ENCODE measurements around the gene RABGAP1L.
"Not testable (repeated sequence)": the region's sequence is repeated elsewhere in the genome, so short reads cannot be mapped to it uniquely, and the experiment has no call there.

The RABGAP1L gene

GRCh38 chr1:174682419-174683008 is 523.2 kb downstream of the RABGAP1L start:
- DNase-seq, result no peak

DNA sequence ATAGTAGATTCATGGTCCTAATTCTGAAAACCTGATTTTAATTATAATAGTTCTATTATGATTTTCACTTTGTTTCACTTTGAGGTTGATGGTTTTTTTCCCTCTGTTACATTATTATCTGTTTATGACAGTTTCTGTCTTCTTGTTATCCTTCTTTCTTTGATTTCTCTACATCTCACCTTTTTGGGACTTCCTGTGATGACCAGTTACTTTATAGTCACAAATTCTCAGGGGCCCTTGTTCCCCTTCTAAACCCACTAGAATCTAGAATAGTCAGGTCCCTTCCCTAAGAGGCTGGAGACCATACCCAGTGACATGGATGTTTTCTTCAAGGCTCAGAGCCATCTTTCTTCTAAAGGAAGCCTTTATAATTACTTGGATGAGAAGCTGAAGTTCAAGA is 526.9 kb downstream of the RABGAP1L start:
- no peak for DNase-seq

DNA sequence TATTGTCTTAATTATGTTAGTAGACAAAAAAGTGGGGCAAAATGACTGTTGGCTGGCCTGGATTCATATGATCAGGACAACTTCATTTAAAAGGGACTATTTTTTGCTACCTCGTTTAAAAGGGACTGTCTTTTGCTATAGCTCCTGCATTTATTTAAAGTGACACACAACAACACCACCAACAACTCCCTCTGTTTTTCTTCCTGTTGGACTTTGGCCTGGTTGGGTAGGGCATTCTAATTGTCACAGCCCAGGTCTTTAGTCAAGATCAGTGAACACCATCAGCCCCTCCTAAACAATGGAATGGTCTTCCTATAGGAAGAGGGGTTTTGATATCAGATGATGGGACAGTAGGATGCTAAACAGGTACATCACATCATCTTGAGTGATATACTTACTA is 530.2 kb downstream of the RABGAP1L start:
- DNase-seq, result no peak

DNA sequence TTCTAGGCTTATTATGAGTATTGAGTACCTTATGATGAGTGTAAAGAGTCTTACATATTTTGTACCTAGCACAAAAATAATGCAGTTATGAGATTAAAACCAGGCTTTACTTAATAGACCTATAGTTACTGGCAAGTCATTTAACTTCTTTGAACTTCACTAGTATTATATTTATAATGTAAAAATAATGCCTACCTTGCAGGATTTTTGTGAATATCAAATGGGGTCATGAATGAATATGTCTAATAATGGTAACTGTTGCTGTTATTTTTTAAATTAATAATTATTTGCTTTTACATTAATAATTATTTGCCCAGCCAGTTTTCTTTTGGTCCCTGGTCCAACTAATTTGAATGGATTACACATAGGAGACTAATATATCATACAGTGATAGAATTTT is 530.9 kb downstream of the RABGAP1L start:
- DNase-seq, result no peak

GRCh38 chr1:174692313-174692712 is 533.0 kb downstream of the RABGAP1L start:
- DNase-seq, result no peak

GRCh38 chr1:174693085-174693484 is 533.8 kb downstream of the RABGAP1L start:
- DNase-seq, result no peak

DNA sequence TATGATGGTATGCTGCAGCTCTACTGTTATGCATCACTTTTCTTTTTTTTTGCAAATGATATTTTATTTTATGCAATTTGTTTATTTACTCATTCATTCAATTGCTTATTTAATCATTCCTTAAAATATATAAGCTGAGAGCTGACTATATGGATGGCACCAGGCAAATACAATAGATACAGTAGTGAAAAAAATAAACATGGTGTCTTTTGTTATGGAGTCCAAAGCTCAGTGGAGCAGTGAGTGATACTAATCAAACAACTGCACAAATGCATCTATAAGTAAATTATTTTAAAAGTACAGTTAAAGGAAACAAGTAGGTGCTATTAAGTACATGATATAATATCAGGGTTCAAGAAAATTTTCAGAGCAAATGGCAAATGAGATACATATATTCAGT is 534.2 kb downstream of the RABGAP1L start:
- not testable (repeated sequence) for DNase-seq

DNA sequence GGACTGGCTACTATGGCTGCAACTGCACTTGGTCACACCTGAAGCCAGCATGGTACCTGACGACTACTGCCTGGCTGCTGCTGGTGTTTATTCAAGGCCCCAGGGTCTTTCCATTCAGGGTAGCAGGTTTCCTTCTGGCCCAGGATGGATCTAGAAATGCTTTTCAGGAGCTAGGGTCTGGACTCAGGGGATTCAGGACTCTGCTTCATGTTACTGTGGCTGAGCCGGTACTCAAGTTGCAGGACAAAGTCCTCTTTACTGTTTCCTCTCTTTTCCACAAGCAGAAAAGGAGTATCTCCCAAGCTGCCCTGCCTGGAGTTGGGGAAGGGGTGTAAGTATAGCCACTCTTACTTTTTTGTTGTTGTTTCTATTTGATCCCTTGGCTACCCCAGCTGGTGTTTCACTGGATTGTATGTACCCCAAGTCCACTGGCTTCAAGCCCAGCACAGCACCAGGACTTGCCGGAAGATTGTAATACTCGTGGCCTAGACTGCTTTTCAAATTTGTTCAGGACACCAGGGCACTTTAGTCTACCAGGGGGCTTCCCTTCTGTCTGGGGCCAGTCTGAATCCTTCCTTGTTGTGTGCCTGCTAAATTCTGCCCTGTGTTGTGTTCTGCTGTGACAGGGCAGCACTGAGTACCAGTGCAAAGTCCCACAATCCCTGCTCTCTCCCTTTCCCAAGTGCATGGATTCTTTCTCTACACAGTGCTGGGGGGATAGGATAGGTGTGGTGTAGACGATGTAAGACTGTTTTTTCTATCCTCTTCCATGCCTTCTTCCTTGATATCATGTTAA is 536.9 kb downstream of the RABGAP1L start:
- no peak for DNase-seq

- no peak for DNase-seq
These were observed 541.0 kb downstream of the RABGAP1L start for GRCh38 chr1:174700314-174700713.

GRCh38 chr1:174700775-174701174 is 541.5 kb downstream of the RABGAP1L start:
- DNase-seq, result no peak

GRCh38 chr1:174701565-174701964 is 542.2 kb downstream of the RABGAP1L start:
- no peak for DNase-seq

- no peak for DNase-seq
These were observed 542.7 kb downstream of the RABGAP1L start for GRCh38 chr1:174702011-174702410.

GRCh38 chr1:174703309-174703708 is 544.0 kb downstream of the RABGAP1L start:
- DNase-seq, result no peak

DNA sequence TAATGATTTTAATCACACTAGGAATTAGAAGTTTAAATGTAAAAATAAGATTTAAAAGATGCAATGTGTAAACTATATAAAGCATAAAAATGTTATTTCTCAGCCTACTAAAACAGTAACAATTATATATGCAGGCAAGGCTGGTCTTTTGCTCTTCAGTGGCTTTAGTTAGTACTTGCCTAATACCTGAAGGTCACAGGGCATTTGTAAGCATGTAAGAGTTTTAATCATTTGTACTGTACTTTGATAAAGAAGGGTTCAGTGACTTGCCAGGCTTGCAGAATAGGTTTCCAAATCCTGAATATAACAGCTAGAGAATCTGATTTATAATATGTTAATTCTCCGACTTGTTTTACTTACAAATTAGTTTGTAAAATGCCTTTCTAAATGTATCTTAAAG is 545.0 kb downstream of the RABGAP1L start:
- no peak for DNase-seq

- DNase-seq, result no peak
These were observed 551.8 kb downstream of the RABGAP1L start for GRCh38 chr1:174710868-174711845.

GRCh38 chr1:174711848-174712247 is 552.5 kb downstream of the RABGAP1L start:
- not testable (repeated sequence) for DNase-seq

DNA sequence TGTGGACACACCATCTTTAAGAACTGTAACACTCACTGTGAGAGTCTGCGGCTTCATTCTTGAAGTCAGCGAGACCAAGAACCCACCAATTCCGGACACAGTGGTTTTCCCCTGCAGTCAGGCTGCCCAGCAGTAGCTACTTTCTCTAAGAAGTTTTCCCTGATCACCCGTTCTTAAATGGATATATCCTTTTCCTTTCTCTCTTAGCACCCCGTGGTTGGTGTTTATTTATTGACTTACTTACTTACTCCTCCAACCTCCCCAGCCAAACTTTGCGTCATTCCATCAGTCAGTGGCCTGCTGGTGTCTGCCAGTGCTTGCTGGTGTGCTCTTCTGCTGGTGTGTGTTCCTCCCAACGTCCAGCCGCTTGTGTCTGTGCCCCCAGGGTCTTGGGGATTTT is 553.2 kb downstream of the RABGAP1L start:
- DNase-seq, result no peak

DNA sequence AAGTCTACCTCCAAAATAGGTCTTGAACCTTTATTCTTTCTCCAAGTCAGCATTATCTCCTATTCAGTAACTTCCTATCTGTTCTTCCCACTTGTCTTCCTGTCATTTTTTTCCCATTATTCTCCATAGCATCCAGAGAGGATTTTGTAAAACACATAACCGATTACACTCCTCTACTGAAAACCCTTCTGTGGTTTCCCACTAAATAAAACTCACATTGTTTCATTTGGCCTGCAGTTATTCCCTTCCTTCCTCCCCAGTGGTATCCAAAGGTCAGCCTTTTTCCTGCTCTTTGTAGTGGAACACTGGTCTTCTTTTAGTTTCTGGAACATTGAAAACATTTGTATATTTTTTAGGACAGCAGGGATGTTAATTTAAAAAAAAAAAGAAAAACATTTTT is 554.5 kb downstream of the RABGAP1L start:
- no peak for DNase-seq

- DNase-seq, result no peak
These were observed 559.9 kb downstream of the RABGAP1L start for GRCh38 chr1:174719194-174719593.

GRCh38 chr1:174720618-174721017 is 561.3 kb downstream of the RABGAP1L start:
- no peak for DNase-seq

DNA sequence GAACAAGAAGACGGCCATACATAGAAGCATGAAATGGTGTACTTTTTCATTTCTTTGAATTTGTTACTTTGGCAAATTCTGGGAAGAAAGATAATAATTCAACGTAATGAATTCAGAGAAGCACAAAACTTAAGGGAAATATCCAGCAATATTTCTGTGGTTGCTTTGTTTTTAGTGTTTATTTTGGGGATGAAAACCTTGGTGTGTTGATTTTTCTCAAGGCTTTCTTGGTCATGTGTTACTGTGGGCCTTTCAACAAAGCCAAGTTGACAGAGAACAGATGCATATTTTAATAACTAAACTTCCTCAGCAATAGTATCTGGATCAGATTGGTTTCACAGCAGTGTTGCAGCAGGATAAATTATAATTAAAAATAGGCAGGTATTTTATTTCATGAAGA is 561.9 kb downstream of the RABGAP1L start:
- no peak for DNase-seq

DNA sequence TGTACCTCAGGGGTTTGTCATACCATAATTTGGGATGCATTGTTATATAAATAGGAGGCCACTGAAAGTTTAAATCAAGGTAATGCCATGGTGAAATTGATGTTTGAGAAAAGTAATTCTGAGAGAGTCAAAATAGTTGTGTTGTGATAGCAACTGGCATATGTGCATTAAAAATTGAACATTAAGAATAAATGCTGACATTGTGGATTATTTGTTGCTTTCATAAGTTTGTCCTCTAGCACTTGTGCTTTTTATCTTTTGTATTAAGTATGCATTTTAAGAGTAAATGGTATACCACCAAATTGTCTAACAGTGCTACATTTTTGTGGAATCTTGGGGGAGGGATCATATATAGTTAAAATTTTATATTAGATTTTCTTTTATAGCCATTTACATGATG is 564.5 kb downstream of the RABGAP1L start:
- DNase-seq, result no peak

- no peak for DNase-seq
These were observed 564.9 kb downstream of the RABGAP1L start for GRCh38 chr1:174724219-174724618.
